Measurements from ENCODE around the gene STIM2.

DNA sequence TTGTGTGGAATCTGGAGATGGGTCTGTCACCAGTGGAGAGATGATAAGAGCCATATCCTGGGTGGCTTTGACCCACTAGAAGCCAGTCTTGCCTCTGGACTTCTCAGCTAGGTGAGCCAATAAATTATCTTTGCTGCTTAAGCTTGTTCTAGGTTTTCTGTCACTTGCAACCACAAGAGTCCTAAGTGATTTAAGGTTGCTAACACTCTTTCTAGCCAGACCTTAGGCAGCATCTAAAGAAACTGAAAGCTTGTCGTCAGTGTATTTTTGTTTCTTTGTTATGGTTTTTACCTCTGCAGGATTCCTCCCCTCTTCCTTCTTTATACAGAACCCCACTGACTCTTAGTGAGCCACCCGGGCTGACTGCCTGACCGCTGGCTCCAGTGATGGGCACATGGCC lies 37.1 kb upstream of the STIM2 start:
- TF ChIP-seq, protein P1, sequence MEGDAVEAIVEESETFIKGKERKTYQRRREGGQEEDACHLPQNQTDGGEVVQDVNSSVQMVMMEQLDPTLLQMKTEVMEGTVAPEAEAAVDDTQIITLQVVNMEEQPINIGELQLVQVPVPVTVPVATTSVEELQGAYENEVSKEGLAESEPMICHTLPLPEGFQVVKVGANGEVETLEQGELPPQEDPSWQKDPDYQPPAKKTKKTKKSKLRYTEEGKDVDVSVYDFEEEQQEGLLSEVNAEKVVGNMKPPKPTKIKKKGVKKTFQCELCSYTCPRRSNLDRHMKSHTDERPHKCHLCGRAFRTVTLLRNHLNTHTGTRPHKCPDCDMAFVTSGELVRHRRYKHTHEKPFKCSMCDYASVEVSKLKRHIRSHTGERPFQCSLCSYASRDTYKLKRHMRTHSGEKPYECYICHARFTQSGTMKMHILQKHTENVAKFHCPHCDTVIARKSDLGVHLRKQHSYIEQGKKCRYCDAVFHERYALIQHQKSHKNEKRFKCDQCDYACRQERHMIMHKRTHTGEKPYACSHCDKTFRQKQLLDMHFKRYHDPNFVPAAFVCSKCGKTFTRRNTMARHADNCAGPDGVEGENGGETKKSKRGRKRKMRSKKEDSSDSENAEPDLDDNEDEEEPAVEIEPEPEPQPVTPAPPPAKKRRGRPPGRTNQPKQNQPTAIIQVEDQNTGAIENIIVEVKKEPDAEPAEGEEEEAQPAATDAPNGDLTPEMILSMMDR (IDR thresholded peaks at IDR 0.05): no peak
- TF ChIP-seq POLR2A (IDR thresholded peaks at IDR 0.05): no peak

Data from prostate gland (tissue), 2 donors.